NCI-H524 treated with DMSO at 0.1 percent for 48 hours (cell line): ENCODE results near the gene ERC2.
A peak's percentile ranks its signal among the peaks of the same experiment; 100 is the strongest.

ENCODE experiments used
- DNase-seq: peaks from one replicate; lab custom pipeline; 2025; lab: John Stamatoyannopoulos, UW

The ERC2 gene

DNA sequence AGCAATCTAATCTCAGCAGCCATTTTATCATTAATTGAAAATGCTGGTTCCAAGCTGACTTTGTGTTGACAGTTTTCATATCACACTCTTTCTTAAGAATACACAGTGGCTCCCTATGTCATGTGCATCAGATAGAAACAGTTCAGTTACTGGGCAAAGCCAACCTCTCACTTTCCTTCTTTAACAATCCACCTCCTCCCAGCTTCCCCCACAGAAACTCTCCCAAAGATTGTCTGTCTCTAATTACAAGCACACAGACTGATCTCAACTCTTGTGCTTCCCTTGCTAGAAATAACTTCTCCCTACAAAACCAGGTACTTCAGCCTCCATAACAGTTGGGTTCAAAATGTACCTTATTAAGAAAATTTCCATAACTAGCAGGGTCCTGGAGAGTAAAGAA lies 752.2 kb downstream of the ERC2 start:
- DNase-seq, result no peak

- DNase-seq, result no peak
Measured at GRCh38 chr3:55714057-55714456, 754.2 kb downstream of the ERC2 start.

DNA sequence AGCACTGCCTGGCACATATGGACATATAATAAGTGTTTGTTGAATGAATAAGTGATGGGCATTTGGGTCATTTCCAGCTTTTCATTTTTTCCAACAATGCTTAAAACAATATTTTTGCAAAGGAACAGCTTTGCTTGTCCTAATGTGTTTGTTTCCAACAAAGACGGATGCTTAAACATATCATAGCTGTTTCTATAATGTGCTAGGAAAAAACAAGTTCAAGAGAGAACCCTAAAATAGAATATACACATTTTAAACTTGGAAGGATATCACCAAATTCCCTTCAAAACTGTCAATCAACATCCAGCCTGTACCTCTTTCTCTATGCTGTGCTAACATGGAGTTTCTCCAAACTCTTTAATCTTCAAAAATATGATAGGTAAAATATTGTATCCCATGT lies 756.6 kb downstream of the ERC2 start:
- no peak for DNase-seq

DNA sequence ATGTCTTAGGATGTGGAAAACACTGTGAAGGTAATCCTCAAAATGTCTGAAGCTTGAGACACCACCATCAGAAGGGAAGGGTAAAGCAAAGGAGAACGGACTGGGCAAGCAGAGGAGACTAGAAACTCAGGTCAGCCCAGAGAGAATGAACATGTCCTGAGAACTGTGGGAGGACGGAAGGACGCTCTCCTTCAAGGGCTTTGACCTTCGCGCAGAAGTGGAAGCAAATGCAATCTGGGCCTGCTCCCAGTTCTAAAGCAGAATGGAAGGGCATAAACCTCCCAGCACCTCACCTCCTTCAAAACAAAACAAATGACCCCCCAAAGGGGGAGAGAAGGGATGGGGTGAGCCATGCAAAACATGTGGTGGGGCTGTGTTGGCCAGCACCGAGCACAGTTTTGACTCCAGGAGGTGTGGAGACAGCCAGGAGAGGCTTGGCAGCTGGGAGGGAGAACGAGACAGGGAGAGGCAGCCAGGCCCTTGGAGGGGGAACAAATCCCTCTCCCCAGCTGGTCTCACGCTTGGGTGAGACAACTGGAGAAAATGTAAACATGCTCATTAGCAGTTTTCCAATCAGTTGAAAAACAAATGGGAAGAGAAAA lies 758.8 kb downstream of the ERC2 start:
- no peak for DNase-seq

DNA sequence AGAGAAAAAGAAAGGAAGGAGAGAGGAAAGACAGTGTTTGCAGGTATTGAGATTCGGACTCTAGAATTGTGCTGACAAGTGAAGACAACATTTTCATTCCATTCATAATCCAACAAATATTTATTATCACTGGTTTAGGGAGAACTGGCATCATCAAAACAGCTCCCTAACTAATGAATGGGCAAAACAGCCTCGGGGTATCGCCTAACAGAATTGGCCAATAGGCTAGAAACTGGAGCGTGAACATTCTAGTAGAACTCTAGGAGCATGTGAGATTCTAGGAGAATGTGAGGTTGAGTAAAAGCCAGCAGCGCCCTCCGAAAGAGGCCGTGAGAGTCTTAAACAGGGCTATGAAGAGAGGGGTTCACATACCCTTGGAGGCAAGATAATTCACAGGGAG lies 759.3 kb downstream of the ERC2 start:
- DNase-seq, result no peak

DNA sequence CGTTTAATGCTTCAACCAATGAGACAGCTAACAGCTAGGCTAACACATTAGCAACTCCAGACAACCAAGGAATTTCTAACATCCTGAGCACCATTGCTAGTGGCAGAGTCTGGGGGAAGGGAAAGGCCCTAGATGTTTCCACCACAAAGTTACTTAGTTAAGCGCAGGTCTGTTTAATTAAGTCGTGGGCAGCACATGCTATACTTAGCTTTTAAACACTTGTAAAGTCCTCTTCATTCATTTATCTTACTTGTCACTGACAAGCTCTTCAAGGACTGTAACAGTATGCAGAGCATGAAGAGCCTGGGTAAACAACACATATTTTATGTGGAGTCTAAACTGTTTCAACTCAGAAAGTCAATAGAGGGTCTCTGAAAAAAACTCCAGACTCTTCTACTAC lies 760.0 kb downstream of the ERC2 start:
- no peak for DNase-seq

DNA sequence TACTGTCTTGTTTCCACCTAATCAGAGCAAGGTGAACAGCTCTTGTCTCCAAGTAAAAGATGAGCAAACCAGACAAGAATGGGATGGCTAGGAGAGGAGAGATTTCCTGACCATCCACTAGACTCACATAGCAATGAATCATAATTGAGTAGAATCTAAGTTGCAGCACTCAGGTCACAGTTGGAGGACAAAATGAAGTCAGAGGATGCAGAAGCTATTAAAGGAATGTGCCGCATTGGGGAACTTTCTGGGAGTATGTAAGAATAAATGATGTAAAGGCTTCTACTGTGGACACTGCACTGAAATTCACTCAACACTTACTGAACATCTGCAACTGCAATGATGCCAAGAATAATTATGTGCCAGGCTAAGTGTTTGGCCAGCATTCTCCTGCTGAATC lies 763.7 kb downstream of the ERC2 start:
- no peak for DNase-seq

GRCh38 chr3:55702822-55703221 lies 765.4 kb downstream of the ERC2 start:
- no peak for DNase-seq

DNA sequence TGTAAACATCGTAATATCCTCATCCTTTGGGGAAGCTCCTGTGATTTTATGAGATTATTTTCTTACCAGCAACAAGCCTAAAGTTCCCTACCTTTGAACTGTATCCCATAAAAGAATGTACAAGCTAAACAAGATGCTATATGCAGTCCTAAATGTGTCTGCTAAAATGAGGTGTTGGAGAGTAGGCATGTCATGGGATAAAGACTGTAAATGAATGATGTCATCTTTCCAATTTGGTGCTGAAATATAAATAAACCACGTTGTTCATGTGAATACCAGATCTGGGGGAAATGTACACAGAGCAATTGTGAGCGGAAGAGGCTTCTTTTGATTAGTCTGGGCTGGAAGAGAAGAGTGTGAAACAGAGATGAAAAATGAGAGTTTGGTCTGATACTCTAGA lies 766.3 kb downstream of the ERC2 start:
- DNase-seq, result no peak

- no peak for DNase-seq
Measured at GRCh38 chr3:55698831-55699230, 769.4 kb downstream of the ERC2 start.

DNA sequence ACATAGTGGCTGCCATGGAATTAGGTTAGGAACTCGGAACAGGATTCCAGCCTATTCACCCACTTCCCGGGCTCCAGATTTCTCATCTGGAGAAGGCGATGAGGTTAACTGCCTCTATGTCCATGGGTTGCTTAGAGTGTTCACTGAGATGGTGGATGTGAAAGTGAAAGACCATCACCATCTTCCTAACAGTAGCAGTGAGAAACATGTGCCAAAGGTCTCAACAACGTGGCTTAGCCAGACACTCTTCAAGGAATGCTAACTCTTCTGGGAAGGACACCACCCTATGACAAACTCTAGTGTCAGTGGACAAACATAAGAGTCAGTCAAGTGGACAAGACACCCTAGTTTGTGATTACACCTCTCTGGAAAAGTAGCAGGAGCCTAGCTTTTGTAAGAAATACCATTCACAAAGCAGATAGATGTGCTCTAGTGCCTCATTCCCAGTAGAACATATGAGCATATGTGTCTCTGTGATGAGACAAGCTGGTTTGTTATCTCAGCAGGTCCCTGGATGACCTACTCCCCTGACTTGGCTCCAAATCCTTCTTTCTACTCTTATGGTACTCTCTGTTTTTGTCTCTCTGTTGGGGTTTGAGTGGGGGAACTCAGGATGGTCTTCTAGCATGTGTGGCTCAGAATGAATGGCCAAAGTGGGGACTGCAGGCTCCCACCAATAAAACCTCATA lies 770.9 kb downstream of the ERC2 start:
- DNase-seq, result no peak

- no peak for DNase-seq
Measured at GRCh38 chr3:55692957-55693558, 775.2 kb downstream of the ERC2 start.

DNA sequence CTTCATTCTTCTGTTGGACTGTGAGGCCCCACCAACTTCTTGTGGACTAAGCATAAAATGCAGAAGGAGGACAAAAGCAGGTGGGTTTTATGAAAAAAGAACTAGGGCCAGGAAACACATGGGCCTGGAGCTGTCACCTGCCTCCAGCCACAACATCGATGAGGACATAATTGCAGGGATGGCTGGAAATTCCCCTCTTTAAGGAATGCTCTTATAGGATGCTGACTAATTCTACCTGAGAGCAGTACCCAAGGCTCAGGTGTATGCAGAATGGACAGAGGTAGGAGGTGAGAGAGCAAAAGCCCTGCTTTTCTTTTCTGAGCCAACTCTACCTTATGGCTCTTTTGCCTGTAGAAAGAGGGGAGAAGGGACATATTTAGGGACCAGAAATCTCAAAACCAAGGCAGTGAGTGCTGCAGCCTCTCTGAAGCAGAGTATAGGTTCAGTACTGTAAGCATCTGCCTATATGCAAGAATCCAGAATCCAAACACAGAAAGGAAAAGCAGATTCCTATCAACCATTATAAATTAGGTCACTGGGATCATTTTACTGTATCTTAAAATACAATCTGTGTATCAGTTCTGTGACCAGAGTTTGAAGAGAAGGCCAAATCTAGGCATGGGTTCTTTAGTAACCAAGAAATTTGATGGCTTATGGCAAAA lies 775.8 kb downstream of the ERC2 start:
- DNase-seq, result no peak

- DNase-seq, result no peak
Measured at GRCh38 chr3:55691141-55691540, 777.1 kb downstream of the ERC2 start.

GRCh38 chr3:55690726-55691125 lies 777.5 kb downstream of the ERC2 start:
- peak; percentile 17 for DNase-seq

DNA sequence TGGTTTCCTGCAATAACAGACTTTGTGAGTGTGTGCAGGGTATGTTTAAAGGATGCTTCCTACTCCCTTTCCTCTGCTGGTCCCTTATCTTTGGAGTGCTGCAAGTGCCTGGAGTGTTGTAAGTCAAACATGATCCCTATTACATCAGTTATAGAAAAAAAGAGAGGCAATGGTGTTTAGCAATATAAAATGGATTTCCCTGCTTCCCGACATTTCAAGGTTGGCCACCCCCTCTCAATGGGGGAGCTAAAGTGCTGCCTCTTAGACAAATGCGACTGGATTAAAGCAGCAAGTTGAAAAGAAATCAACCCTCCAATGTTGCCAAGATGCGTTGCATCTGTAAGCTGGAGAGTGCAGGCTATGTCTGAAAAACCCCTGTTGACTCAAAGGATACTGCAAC lies 778.1 kb downstream of the ERC2 start:
- DNase-seq, result no peak

- DNase-seq, result no peak
Measured at GRCh38 chr3:55688154-55688553, 780.1 kb downstream of the ERC2 start.

DNA sequence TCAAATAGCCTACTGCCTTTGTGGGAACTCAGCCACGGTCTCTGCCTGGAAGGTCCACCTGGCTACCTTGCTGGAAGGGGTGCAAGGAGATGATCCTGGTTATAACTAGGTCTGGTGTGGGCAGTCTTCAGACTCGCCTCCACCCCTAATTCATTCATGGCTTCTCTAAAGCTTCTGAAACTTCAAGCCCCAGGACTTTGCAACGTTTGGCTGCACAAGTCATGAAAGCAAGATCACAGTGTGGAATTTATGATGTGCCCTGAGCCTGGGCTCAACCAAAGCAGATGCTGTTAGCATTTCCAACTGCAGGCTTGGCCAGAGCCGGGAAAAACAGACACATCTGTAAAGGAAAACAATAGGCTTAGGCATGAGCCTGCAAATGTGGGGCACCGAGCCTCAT lies 780.7 kb downstream of the ERC2 start:
- DNase-seq, result no peak

- DNase-seq, result no peak
Measured at GRCh38 chr3:55686426-55687254, 781.6 kb downstream of the ERC2 start.

DNA sequence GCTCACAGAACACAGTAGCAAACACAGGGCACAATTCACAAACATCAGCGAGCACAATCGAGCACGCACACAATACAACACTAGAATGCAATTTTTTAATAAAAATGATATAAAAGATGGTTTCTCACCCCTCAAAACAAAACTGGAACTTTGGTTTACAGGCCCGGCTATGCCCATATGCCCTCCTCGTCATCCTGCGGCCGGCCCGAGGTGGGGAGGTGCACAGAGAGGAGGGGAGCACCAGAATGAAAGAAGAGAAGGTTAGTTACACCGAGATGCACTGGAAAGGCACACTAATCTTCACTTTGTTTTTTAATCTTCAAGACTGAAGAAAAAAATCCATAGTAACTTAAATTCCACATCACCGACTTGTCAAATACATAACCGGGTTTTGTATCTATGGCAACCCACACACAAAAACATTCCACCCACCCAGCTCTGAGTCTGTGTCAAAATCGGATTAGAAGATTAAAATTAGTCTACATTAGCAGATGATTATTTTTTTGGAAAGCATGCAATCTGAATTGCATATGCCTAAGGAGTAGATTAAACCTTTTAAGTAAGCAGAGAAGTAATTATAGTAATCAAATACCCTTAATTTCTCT lies 784.5 kb downstream of the ERC2 start:
- peak; percentile 50 for DNase-seq

GRCh38 chr3:55682461-55682860 lies 785.8 kb downstream of the ERC2 start:
- DNase-seq, result no peak
